Trophoblast cell (in vitro differentiated cells and primary cell): Measurements from ENCODE around the gene ADCY9.

Experiments used
- DNase-seq, 2 donors: peaks; one replicate each; pipeline ENCODE4 v3.0.0-alpha.2; 2016
- H2AFZ ChIP-seq: 2 replicates; pipeline ENCODE4 v1.6.1; 2013; ENCODE audit warnings: low read length, moderate library complexity, mild to moderate bottlenecking; ENCODE audit not compliant: insufficient read depth, poor library complexity
- H2AK5ac ChIP-seq: 2 replicates; pipeline ENCODE4 v1.6.1; 2013; ENCODE audit warnings: mild to moderate bottlenecking, low read length
- H2BK120ac ChIP-seq: 2 replicates; pipeline ENCODE4 v1.6.1; 2013; ENCODE audit warnings: low read length, mild to moderate bottlenecking, moderate library complexity; ENCODE audit not compliant: insufficient read depth, poor library complexity
- H2BK12ac ChIP-seq: 2 replicates; pipeline ENCODE4 v1.6.1; 2013; ENCODE audit warnings: mild to moderate bottlenecking, low read length, moderate library complexity
- H2BK5ac ChIP-seq: 2 replicates; pipeline ENCODE4 v1.6.1; 2013; ENCODE audit warnings: low read length, low read depth, moderate library complexity, mild to moderate bottlenecking; ENCODE audit not compliant: poor library complexity
- H3K14ac ChIP-seq: 2 replicates; pipeline ENCODE4 v1.6.1; 2013; ENCODE audit warnings: mild to moderate bottlenecking, low read length
- H3K18ac ChIP-seq: 2 replicates; pipeline ENCODE4 v1.6.1; 2013; ENCODE audit warnings: mild to moderate bottlenecking, low read length
- H3K23ac ChIP-seq: 2 replicates; pipeline ENCODE4 v1.6.1; 2013; ENCODE audit warnings: low read length
- H3K27ac ChIP-seq: 2 replicates; pipeline ENCODE4 v1.5.1; 2013; ENCODE audit warnings: low read depth, mild to moderate bottlenecking, inconsistent platforms, low read length, moderate library complexity
- H3K27me3 ChIP-seq: 2 replicates; pipeline ENCODE4 v1.6.1; 2013; ENCODE audit warnings: inconsistent platforms, mild to moderate bottlenecking, low read length, moderate library complexity; ENCODE audit not compliant: insufficient read depth
- H3K36me3 ChIP-seq, 2 experiments: 1 replicate in 1 of 2; 2 replicates in 1 of 2; pipeline ENCODE4 v1.6.1; 2013; ENCODE audit warnings: low read length in 2 of 2, mild to moderate bottlenecking in 2 of 2, moderate library complexity in 1 of 2; ENCODE audit not compliant: insufficient read depth in 2 of 2, control insufficient read depth in 1 of 2
- H3K4ac ChIP-seq: 2 replicates; pipeline ENCODE4 v1.6.1; 2013; ENCODE audit warnings: low read depth, mild to moderate bottlenecking, low read length, moderate library complexity
- H3K4me1 ChIP-seq, 2 experiments: 1 replicate in 1 of 2; 2 replicates in 1 of 2; pipeline ENCODE4 v1.6.1; 2013; ENCODE audit warnings: low read length in 2 of 2, mild to moderate bottlenecking in 2 of 2, moderate library complexity in 1 of 2; ENCODE audit not compliant: insufficient read depth in 2 of 2, control insufficient read depth in 1 of 2
- H3K4me2 ChIP-seq: 2 replicates; pipeline ENCODE4 v1.6.1; 2013; ENCODE audit warnings: inconsistent platforms, mild to moderate bottlenecking, low read length, moderate library complexity
- H3K4me3 ChIP-seq: 2 replicates; pipeline ENCODE4 v1.5.1; 2013; ENCODE audit warnings: mild to moderate bottlenecking, low read depth, low read length, inconsistent platforms
- H3K79me1 ChIP-seq: one replicate; pipeline ENCODE4 v1.6.1; 2013; ENCODE audit warnings: low read length
- H3K79me2 ChIP-seq: 2 replicates; pipeline ENCODE4 v1.6.1; 2013; ENCODE audit warnings: low read length, mild to moderate bottlenecking; ENCODE audit not compliant: control insufficient read depth, insufficient read depth, poor library complexity
- H3K9ac ChIP-seq: 2 replicates; pipeline ENCODE4 v1.6.1; 2013; ENCODE audit warnings: mild to moderate bottlenecking, low read length
- H3K9me3 ChIP-seq: 2 replicates; pipeline ENCODE4 v1.6.1; 2013; ENCODE audit warnings: low read depth, mild to moderate bottlenecking, control low read depth, inconsistent platforms, low read length; ENCODE audit not compliant: insufficient read depth
- H4K12ac ChIP-seq: 2 replicates; pipeline ENCODE4 v1.6.1; 2013; ENCODE audit warnings: low read depth, mild to moderate bottlenecking, low read length, moderate library complexity
- H4K8ac ChIP-seq: 2 replicates; pipeline ENCODE4 v1.6.1; 2013; ENCODE audit warnings: low read depth, mild to moderate bottlenecking, low read length, moderate library complexity
- H4K91ac ChIP-seq: one replicate; pipeline ENCODE4 v1.6.1; 2013; ENCODE audit warnings: low read depth, mild to moderate bottlenecking, low read length, moderate library complexity
- WGBS: extraction: QIAGEN DNeasy Blood & Tissue Kit; methylation state at CpG from one replicate; pipeline ENCODE4 v1.1.7; 2013; ENCODE audit warnings: missing lambda C conversion rate; ENCODE audit not compliant: insufficient read length, insufficient coverage; ENCODE audit errors: extremely low coverage; 5-methylcytosine and 5-hydroxymethylcytosine counted together

The ADCY9 gene

DNA sequence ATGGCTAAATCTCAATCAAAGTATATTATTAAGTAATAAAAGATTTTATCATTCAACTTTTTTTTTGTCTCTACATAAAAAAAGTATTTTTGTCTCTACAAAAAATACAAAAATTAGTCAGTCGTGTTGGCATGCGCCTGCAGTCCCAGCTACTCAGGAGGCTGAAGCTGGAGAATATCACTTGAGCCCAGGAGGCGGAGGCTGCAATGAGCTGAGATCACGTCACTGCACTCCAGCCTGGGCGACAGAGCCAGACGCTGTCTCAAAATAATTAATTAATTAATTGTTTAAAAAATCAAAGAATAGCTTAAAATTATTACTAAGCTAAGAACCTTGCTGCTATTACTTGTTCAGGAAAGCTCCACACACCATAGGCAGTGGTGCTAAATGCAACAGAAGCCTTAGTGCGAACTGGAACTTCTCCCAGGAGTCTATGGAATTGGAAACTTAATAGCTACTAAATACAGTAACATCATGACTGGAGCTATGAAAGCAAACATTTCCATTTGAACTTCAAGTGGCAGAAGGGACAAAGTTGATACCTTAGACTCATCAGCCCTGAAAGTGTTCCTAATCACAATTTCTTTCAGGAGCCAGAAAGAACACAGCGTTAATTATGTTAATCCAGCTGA is 22.6 kb downstream of the ADCY9 start:
- no peak overlapping the region for H2BK5ac ChIP-seq
- H2BK120ac ChIP-seq, result no peak overlapping the region
- H3K4me1 ChIP-seq, result no peaks in the 10 kb centered on the region
- H3K27me3 ChIP-seq, result no peaks in the 10 kb centered on the region
- H4K8ac ChIP-seq, result no peak overlapping the region
- no peak overlapping the region for H3K14ac ChIP-seq
- H2BK12ac ChIP-seq, result no peak overlapping the region
- no CpG with 5 or more reads among the region's 8 CpGs for WGBS
- no peak overlapping the region for H2AK5ac ChIP-seq
- no peak overlapping the region for H3K4ac ChIP-seq
- no peaks in the 10 kb centered on the region for H3K36me3 ChIP-seq
- H3K4me3 ChIP-seq, result no peak overlapping the region
- no peak overlapping the region for H3K4me2 ChIP-seq
- H4K12ac ChIP-seq, result no peak overlapping the region
- H3K9me3 ChIP-seq, result no peaks in the 10 kb centered on the region
- no peak for DNase-seq
- no peak overlapping the region for H2AFZ ChIP-seq
- H3K23ac ChIP-seq, result no peak overlapping the region
- no peak overlapping the region for H3K18ac ChIP-seq
- H3K9ac ChIP-seq, result no peak overlapping the region
- no peaks in the 10 kb centered on the region for H3K79me1 ChIP-seq
- no peaks in the 10 kb centered on the region for H3K79me2 ChIP-seq
- H3K27ac ChIP-seq, result no peak overlapping the region
- no peak overlapping the region for H4K91ac ChIP-seq

DNA sequence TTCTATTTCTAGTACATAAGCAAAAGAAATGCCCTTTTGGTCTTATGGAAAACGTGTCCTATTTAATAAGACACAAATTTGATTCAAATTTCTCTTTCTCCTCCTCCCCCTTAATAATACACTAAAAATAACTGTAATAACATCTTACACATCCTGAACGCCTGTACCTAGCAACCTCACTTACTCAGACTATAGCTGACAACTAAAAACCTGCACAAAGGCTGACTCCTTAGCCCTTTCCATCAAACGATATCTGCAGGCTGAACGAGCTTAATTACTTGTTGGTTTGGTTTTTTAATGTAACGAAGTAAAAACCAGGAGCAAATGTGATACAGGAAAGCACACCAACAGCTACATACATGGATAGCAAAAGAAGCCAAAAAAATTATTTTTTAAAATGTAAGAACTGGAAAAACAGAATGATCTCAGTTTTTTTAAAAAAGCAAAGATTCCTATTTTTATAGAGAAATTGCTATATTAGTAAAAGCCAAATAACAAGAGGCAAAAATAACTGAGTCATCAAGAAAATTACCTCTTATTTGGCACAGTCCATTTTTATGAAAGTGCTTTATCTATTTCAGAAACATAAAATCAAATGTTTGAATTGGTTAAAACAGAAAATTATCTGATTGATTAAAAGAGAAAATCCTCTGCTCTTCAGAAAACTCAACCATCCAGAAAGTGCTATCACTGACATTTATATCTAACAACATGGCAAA is 23.5 kb downstream of the ADCY9 start:
- Histone ChIP-seq H3K27ac (no peak overlapping the region), H3K4me1 (no peaks in the 10 kb centered on the region), H3K79me1 (no peaks in the 10 kb centered on the region), H3K9ac (no peak overlapping the region), H3K4me3 (no peak overlapping the region), H3K23ac (no peak overlapping the region), H2AFZ (no peak overlapping the region), H3K14ac (no peak overlapping the region), H2BK5ac (no peak overlapping the region), H3K9me3 (no peaks in the 10 kb centered on the region), H3K4ac (no peak overlapping the region), H4K12ac (no peak overlapping the region), H4K8ac (no peak overlapping the region), H2BK12ac (no peak overlapping the region), H2AK5ac (no peak overlapping the region), H3K36me3 (no peaks in the 10 kb centered on the region), H3K27me3 (no peaks in the 10 kb centered on the region), H3K18ac (no peak overlapping the region), H3K79me2 (no peaks in the 10 kb centered on the region), H4K91ac (no peak overlapping the region), H3K4me2 (no peak overlapping the region), H2BK120ac (no peak overlapping the region)
- 100% methylated on average over 1 of the region's 5 CpGs for WGBS
- DNase-seq, result no peak

DNA sequence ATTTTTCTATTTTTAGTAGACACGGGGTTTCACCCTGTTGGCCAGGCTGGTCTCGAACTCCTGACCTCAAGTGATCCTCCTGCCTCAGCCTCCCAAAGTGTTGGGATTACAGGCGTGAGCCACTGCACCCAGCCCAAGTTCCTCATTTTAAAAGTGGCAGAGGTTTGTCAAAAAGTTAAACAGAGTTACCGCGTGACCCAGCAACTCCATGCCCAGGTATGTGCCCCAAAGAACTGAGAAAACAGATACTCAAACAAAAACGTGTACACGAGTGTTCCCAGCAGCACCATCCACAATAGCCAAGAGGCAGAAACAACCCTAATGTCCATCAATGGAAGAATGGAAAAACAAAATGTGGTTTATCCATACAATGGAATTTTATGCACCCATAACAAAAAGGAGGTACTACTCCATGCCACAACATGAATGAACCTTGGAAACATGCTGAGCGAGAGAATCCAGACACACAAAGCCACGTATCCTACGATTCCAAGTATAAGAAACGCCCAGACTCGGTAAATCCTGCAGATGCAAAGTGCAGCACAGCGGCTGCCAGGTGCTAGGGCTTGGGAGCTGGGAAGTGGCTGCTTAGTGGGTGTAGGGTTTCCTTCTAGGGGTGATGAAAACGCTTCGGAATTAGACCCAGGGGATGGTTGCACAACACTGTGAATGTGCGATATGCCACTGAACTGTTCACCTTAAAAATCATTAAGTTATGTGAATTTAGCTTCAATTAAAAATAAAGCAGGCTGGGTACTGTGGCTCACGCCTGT is 24.8 kb downstream of the ADCY9 start:
- WGBS, result no CpG with 5 or more reads among the region's 17 CpGs
- Histone ChIP-seq H3K14ac (no peak overlapping the region), H3K36me3 (no peaks in the 10 kb centered on the region), H3K4me3 (no peak overlapping the region), H3K27me3 (no peaks in the 10 kb centered on the region), H2AFZ (no peak overlapping the region), H3K27ac (no peak overlapping the region), H3K18ac (no peak overlapping the region), H3K9ac (peak overlapping the region; percentile 25), H3K9me3 (no peaks in the 10 kb centered on the region), H4K91ac (no peak overlapping the region), H2BK5ac (no peak overlapping the region), H3K4me1 (no peaks in the 10 kb centered on the region), H4K8ac (no peak overlapping the region), H3K79me2 (no peaks in the 10 kb centered on the region), H3K4ac (no peak overlapping the region), H3K23ac (no peak overlapping the region), H3K79me1 (no peaks in the 10 kb centered on the region), H4K12ac (no peak overlapping the region), H2AK5ac (no peak overlapping the region), H2BK120ac (no peak overlapping the region), H2BK12ac (no peak overlapping the region), H3K4me2 (no peak overlapping the region)
- DNase-seq, result no peak

DNA sequence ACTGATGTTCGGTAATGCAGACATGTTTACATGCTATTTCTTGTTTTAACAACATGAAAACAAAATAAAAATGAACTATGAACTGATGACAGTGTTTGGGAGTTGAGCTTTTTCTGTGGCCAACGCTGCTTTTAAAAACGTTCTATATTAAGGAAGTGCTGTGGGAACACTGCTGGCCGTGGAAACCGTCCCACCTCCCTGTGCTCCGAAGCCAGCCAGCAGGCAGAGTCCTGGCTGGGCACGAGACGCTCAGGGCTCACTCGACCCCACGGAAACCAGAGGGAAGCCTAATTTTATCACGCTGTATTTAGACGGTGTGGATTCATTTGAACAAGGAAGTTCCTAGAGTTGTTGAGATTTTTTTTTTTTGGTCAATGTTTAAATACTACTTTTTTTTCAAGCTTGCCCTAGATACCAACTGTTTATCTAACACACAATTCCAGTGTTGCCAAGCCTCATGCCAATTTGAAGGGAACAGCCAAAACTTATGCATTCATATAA is 25.8 kb downstream of the ADCY9 start:
- H3K79me1 ChIP-seq, result peaks cover 3% of the 10 kb centered on the region
- H2AK5ac ChIP-seq, result no peak overlapping the region
- H3K9me3 ChIP-seq, result no peaks in the 10 kb centered on the region
- H4K8ac ChIP-seq, result no peak overlapping the region
- H2BK5ac ChIP-seq, result no peak overlapping the region
- H2BK120ac ChIP-seq, result no peak overlapping the region
- no peak overlapping the region for H3K23ac ChIP-seq
- DNase-seq, result no peak
- peaks cover 1 to 3% of the 10 kb centered on the region in 2 experiments for H3K36me3 ChIP-seq
- no peak overlapping the region for H3K18ac ChIP-seq
- WGBS, result no CpG with 5 or more reads among the region's 12 CpGs
- no peak overlapping the region for H3K14ac ChIP-seq
- H4K12ac ChIP-seq, result no peak overlapping the region
- H2BK12ac ChIP-seq, result no peak overlapping the region
- no peak overlapping the region for H3K4me2 ChIP-seq
- H3K4ac ChIP-seq, result no peak overlapping the region
- no peak overlapping the region for H3K4me3 ChIP-seq
- no peak overlapping the region for H3K9ac ChIP-seq
- no peak overlapping the region for H2AFZ ChIP-seq
- H3K79me2 ChIP-seq, result no peaks in the 10 kb centered on the region
- no peaks in the 10 kb centered on the region for H3K27me3 ChIP-seq
- H3K4me1 ChIP-seq, result peaks cover 8% of the 10 kb centered on the region in 2 experiments
- H4K91ac ChIP-seq, result no peak overlapping the region
- H3K27ac ChIP-seq, result no peak overlapping the region
